Measurements from ENCODE around the gene CUEDC1.

DNA sequence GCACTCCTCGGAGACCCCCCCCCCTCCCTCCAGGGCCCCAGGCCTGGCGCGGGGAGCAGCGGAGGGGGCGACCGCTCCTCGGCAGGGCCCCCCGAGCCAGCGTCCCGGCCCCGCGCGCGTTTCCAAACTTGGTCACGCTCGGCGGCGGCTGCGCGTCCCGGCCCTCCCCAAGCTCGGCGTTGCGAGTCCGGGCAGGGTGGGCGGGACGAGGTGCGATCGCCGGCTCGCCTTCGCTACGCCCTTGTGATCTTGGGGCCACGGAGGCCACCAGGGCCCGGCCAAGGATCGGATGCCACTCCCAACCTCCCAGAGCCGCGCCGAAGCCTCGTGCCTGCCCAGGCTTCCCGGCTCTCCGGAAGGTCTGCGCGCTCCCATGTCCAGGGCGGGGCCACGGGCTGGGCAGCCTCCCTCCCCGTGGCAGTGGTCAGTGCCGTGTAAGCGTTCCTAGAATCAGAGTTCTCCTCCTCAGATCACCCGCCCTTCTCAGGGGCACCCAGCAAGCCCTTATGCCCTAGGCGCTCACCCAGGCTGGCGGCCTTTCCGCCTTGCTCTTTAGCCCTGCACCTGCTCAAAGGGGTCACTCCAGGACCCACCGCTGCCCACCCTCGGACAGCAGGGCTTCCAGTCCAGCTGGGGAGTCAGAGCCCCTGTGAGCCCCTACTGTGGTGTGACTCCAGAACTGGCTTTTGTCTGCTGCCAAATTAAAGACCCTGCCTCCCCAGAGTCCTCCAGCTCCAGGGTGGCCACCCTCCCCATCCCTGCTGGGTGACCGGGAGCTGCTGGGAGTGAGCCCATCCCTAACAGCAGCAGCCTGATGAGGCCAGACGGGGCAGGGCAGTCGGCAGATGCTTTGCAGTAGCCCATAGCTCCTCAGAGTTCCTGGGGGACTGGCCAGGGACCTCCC is 93.2 kb downstream of the CUEDC1 start:
- TF ChIP-seq POLR2A (IDR thresholded peaks at IDR 0.05) (no peak), POLR2AphosphoS5 (IDR thresholded peaks at IDR 0.05) (peak; percentile 35 to 51 (median 43)), EP300 (IDR thresholded peaks at IDR 0.05; ENCODE audit: low read depth) (no peak)
- TF ChIP-seq, protein P1, sequence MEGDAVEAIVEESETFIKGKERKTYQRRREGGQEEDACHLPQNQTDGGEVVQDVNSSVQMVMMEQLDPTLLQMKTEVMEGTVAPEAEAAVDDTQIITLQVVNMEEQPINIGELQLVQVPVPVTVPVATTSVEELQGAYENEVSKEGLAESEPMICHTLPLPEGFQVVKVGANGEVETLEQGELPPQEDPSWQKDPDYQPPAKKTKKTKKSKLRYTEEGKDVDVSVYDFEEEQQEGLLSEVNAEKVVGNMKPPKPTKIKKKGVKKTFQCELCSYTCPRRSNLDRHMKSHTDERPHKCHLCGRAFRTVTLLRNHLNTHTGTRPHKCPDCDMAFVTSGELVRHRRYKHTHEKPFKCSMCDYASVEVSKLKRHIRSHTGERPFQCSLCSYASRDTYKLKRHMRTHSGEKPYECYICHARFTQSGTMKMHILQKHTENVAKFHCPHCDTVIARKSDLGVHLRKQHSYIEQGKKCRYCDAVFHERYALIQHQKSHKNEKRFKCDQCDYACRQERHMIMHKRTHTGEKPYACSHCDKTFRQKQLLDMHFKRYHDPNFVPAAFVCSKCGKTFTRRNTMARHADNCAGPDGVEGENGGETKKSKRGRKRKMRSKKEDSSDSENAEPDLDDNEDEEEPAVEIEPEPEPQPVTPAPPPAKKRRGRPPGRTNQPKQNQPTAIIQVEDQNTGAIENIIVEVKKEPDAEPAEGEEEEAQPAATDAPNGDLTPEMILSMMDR (IDR thresholded peaks at IDR 0.05) = no peak

All from transverse colon (tissue), 4 donors.